GM12878 (cell line): ENCODE measurements around the gene SGMS1. TPM values are rescaled to one million over a fixed set of nuclear protein-coding genes. Genes with fewer than 3 reads are reported as not detected.

Source experiments
- ATAC-seq: fragments of 200-7000 bp; cut with Tn5 transposase; 3 replicates; pipeline ENCODE4 v1.9.1; 2020; ENCODE audit warnings: mild to moderate bottlenecking, moderate library complexity
- BruUV-seq: library from RNA; stranded (reverse); fragments of 400-500 nt; replicated peaks from 2 replicates; lab custom pipeline; 2021; lab: Mats Ljungman, UMichigan
- CTCF ChIA-PET: fragments of 300-600 bp; sonication (Branson Sonifier 250); formaldehyde crosslinking; extraction: SDS; loops from one replicate; lab custom pipeline; 2021; ENCODE audit warnings: inconsistent platforms; lab: Yijun Ruan, JAX
- POLR2A ChIA-PET: fragments of 350-600 bp; formaldehyde crosslinking; extraction: SDS; loops from one replicate; lab custom pipeline; 2021; ENCODE audit warnings: inconsistent platforms; lab: Charles Lee
- RAD21 ChIA-PET: fragments of 300-600 bp; sonication (Branson Sonifier 250); formaldehyde crosslinking; loops from one replicate; lab custom pipeline; 2023; ENCODE audit warnings: antibody characterized with exemption; ENCODE audit not compliant: unreplicated experiment; lab: Charles Lee
- SMC1A ChIA-PET: fragments of 300-600 bp; sonication (Branson Sonifier 250); formaldehyde crosslinking; loops from one replicate; lab custom pipeline; 2023; ENCODE audit not compliant: unreplicated experiment, uncharacterized antibody; lab: Charles Lee
- DNase-seq: peaks from one replicate; pipeline ENCODE4 v3.0.0-alpha.2; 2011; ENCODE audit warnings: low read depth, low spot score
- FAIRE-seq: peaks from 3 replicates; lab custom pipeline; 2011; peaks lifted over from hg19 to GRCh38; lab: Jason Lieb, UNC
- H2AFZ ChIP-seq: 2 replicates; pipeline ENCODE4 v1.6.0; 2011; ENCODE audit warnings: low read depth, low read length, control low read depth; ENCODE audit not compliant: control insufficient read depth
- H3K27ac ChIP-seq: 2 replicates; pipeline ENCODE4 v1.5.1; 2011; ENCODE audit warnings: control low read depth; ENCODE audit not compliant: control insufficient read depth, insufficient read depth
- H3K27me3 ChIP-seq, 2 experiments: replicated peaks in 1 of 2; 2 replicates each; pipeline versions ENCODE4 v1.6.0 to v1.6.1; 2011; ENCODE audit warnings: low read length in 1 of 2; ENCODE audit not compliant: control insufficient read depth in 2 of 2, insufficient read depth in 2 of 2
- H3K36me3 ChIP-seq, 2 experiments: 2 replicates each; pipeline ENCODE4 v1.5.1; 2011; ENCODE audit warnings: low read length in 1 of 2; ENCODE audit not compliant: control insufficient read depth in 2 of 2, insufficient read depth in 2 of 2
- H3K4me1 ChIP-seq: 2 replicates; pipeline ENCODE4 v1.6.1; 2011; ENCODE audit warnings: mild to moderate bottlenecking, low read length, moderate library complexity, mixed read lengths; ENCODE audit not compliant: control insufficient read depth, insufficient read depth
- H3K4me2 ChIP-seq: 2 replicates; pipeline ENCODE4 v1.6.0; 2011; ENCODE audit warnings: control low read depth; ENCODE audit not compliant: control insufficient read depth, insufficient read depth
- H3K4me3 ChIP-seq: fragments of 200-600 bp; sonication (generic); 2 replicates; pipeline ENCODE4 v1.5.1; 2016
- H3K79me2 ChIP-seq: 2 replicates; pipeline ENCODE4 v1.6.0; 2011; ENCODE audit warnings: low read length; ENCODE audit not compliant: control insufficient read depth, insufficient read depth
- H3K9ac ChIP-seq: 2 replicates; pipeline ENCODE4 v1.8.0; 2011; ENCODE audit warnings: low read length, control low read depth, mixed read lengths; ENCODE audit not compliant: control insufficient read depth, insufficient read depth
- H3K9me3 ChIP-seq: replicated peaks from 3 replicates; pipeline ENCODE4 v1.5.1; 2011; ENCODE audit warnings: mild to moderate bottlenecking, low read length; ENCODE audit not compliant: control insufficient read depth, insufficient read depth
- H4K20me1 ChIP-seq: 2 replicates; pipeline ENCODE4 v1.6.0; 2011; ENCODE audit not compliant: control insufficient read depth, insufficient read depth
- BACH1 ChIP-seq: fragments of 450-650 bp; IDR thresholded peaks from 2 replicates; pipeline ENCODE4 v1.6.1; 2017; ENCODE audit warnings: mild to moderate bottlenecking, borderline replicate concordance
- CREB1 ChIP-seq: IDR thresholded peaks from 2 replicates; pipeline ENCODE4 v1.6.1; 2012; ENCODE audit warnings: low read depth, mild to moderate bottlenecking, inconsistent platforms
- ETV6 ChIP-seq, 2 experiments: fragments of 450-650 bp in 1 of 2; IDR thresholded peaks in 1 of 2; conservative IDR thresholded peaks in 1 of 2; 2 replicates each; pipeline ENCODE4 v1.6.1; 2014; ENCODE audit warnings: antibody characterized with exemption in 1 of 2, borderline replicate concordance in 1 of 2, low read depth in 1 of 2, mild to moderate bottlenecking in 1 of 2, moderate library complexity in 1 of 2
- HDAC6 ChIP-seq: fragments of 200-600 bp; sonication (generic); IDR thresholded peaks from one replicate; pipeline ENCODE4 v1.8.0; 2017; ENCODE audit warnings: antibody characterized with exemption; ENCODE audit not compliant: unreplicated experiment
- KLF5 ChIP-seq: fragments of 450-650 bp; IDR thresholded peaks from 2 replicates; pipeline ENCODE4 v1.6.1; 2014; ENCODE audit warnings: mild to moderate bottlenecking; ENCODE audit not compliant: partially characterized antibody
- NFIC ChIP-seq: IDR thresholded peaks from 2 replicates; pipeline ENCODE4 v1.6.1; 2012; ENCODE audit warnings: low read depth, mild to moderate bottlenecking, inconsistent platforms, low read length, moderate library complexity
- NR2C2 ChIP-seq: IDR thresholded peaks from 2 replicates; pipeline ENCODE4 v1.6.1; 2011; ENCODE audit warnings: borderline replicate concordance, low read depth; ENCODE audit not compliant: control insufficient read depth, insufficient read length
- RFX5 ChIP-seq: IDR thresholded peaks from 2 replicates; pipeline ENCODE4 v1.6.1; 2011; ENCODE audit warnings: low read depth, low read length, improper control_type of control experiment
- SIN3A ChIP-seq: IDR thresholded peaks from 2 replicates; pipeline ENCODE4 v1.6.1; 2012; ENCODE audit warnings: low read depth, low read length, improper control_type of control experiment
- SMAD1 ChIP-seq: fragments of 450-650 bp; IDR thresholded peaks from 2 replicates; pipeline ENCODE4 v1.6.1; 2018; ENCODE audit warnings: mild to moderate bottlenecking, low read depth; ENCODE audit not compliant: partially characterized antibody
- SMARCA5 ChIP-seq: fragments of 450-650 bp; IDR thresholded peaks from 2 replicates; pipeline ENCODE4 v1.6.1; 2017; ENCODE audit warnings: mild to moderate bottlenecking
- SREBF2 ChIP-seq: IDR thresholded peaks from 2 replicates; pipeline ENCODE4 v1.6.1; 2012; ENCODE audit warnings: mild to moderate bottlenecking, low read length
- WGBS: methylation state at CpG from one replicate; pipeline ENCODE4 v1.1.6; 2016; ENCODE audit warnings: low lambda C conversion rate; ENCODE audit not compliant: insufficient replicate concordance, insufficient coverage; ENCODE audit errors: missing lambda C conversion rate; 5-methylcytosine and 5-hydroxymethylcytosine counted together
- in situ Hi-C: fragments of 300-500 bp; cut with MboI; formaldehyde crosslinking; loops from 9 replicates; pipeline ENCODE4 v1.14.3; 2018; ENCODE audit warnings: mixed read lengths
- intact Hi-C: fragments of 100-400 bp; cut with micrococcal nuclease; formaldehyde crosslinking; loops from one replicate; pipeline ENCODE4 v1.14.2; 2022; ENCODE audit not compliant: unreplicated experiment
- polyA plus RNA-seq, 11 experiments: library from polyadenylated mRNA; depleted of rRNA in 4 of 11; unstranded in 6 of 11; stranded (reverse) in 5 of 11; fragments of >200 nt; fragmentation: Nextera tagmentation in 4 of 11; fragmentation: Illumina TruSeq in 1 of 11; extraction: Ambion mirVana in 4 of 11; extraction: Trizol in 1 of 11; gene quantifications; 1 replicate in 1 of 11; 2 replicates in 10 of 11; pipeline versions ENCODE4 v1.2.1 to v1.2.3, GENCODE V29; 2011 to 2016; ENCODE audit warnings: inconsistent platforms in 2 of 11, missing spikeins in 2 of 11, low read depth in 1 of 11
- total RNA-seq, 4 experiments: library from RNA; depleted of rRNA in 3 of 4; stranded (reverse); fragments of >200 nt in 3 of 4; fragmentation: Illumina TruSeq in 1 of 4; extraction: Trizol in 1 of 4; gene quantifications; 2 replicates each; pipeline versions ENCODE4 v1.2.1 to v1.2.3, GENCODE V29; 2013 to 2021
- TF ChIP-seq, protein P1 (sequence below): fragments of 450-650 bp; conservative IDR thresholded peaks from 2 replicates; pipeline ENCODE4 v1.6.1; 2017; ENCODE audit warnings: mild to moderate bottlenecking, moderate library complexity
- TF ChIP-seq, protein P2 (sequence below): IDR thresholded peaks from 2 replicates; pipeline ENCODE4 v1.6.1; 2012; ENCODE audit warnings: mild to moderate bottlenecking, low read depth, low read length

SGMS1 gene
- total and polyA plus RNA-seq, 10 of the 15 experiments (the other 5 are each of a cell fraction or from before 2014, with no cell fraction given): 1.4 to 14.5 (median 4.9) TPM

DNA sequence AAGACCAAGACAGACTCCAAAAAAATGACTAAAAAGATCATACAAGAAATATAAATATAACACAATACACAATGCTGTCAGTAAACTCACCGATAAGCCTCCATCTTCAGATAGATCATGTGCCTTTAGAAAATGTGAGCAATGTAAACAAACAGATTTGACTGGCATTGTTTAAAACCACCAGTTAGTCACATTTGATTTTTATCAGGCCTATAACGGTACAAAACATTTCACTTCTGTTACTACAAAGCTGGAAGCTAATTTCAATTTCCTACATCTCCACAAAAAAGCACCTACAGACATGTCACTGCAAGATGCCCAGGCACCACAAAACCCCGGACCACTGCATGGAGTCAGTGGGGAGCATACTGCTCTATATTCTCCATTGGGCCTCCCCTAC, 18.9 kb downstream of the SGMS1 start:
- H3K9ac ChIP-seq: no peak overlapping the region
- BruUV-seq: no TSS peak

More for the DNA sequence above, 18.9 kb downstream of the SGMS1 start:
- Histone ChIP-seq H3K4me2 (no peak overlapping the region), H3K27ac (0 out of 2 replicates have a peak overlapping the region, but pooled peaks have one; percentile 11), H3K4me3 (no peak overlapping the region), H2AFZ (no peak overlapping the region), H3K36me3 (no peaks in the 10 kb centered on the region)
- ChIA-PET RAD21 (interaction anchor here (0.8 to 2.1 kb wide), 6 partner anchors 15 to 225 kb away, joined by 3 to 4 read pairs (median 3); no protein-coding TSS in a partner anchor), POLR2A (interaction anchor here (0.7 to 1.8 kb wide), 2 partner anchors 15 to 18 kb away, joined by 3 to 6 read pairs; no protein-coding TSS in a partner anchor)
- WGBS: 76% methylated on average over 3 of the region's 3 CpGs
- intact Hi-C loops: loop anchor here (5.0 kb wide), 1 partner anchor 48 kb away; no protein-coding TSS in a partner anchor
- DNase-seq: no peak
- no peak for TF ChIP-seq SIN3A
- TF ChIP-seq NR2C2: no peak
- no peak for TF ChIP-seq HDAC6
- no peak for TF ChIP-seq ETV6 (conservative IDR thresholded peaks at IDR 0.05 in 1 of 2, IDR thresholded peaks at IDR 0.05 in 1 of 2; ENCODE audit: borderline replicate concordance in 1 of 2, low read depth in 1 of 2)
- TF ChIP-seq, protein P1, sequence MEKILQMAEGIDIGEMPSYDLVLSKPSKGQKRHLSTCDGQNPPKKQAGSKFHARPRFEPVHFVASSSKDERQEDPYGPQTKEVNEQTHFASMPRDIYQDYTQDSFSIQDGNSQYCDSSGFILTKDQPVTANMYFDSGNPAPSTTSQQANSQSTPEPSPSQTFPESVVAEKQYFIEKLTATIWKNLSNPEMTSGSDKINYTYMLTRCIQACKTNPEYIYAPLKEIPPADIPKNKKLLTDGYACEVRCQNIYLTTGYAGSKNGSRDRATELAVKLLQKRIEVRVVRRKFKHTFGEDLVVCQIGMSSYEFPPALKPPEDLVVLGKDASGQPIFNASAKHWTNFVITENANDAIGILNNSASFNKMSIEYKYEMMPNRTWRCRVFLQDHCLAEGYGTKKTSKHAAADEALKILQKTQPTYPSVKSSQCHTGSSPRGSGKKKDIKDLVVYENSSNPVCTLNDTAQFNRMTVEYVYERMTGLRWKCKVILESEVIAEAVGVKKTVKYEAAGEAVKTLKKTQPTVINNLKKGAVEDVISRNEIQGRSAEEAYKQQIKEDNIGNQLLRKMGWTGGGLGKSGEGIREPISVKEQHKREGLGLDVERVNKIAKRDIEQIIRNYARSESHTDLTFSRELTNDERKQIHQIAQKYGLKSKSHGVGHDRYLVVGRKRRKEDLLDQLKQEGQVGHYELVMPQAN: no peak
- TF ChIP-seq SMARCA5: no peak
- no peak for TF ChIP-seq RFX5
- TF ChIP-seq, protein P2, sequence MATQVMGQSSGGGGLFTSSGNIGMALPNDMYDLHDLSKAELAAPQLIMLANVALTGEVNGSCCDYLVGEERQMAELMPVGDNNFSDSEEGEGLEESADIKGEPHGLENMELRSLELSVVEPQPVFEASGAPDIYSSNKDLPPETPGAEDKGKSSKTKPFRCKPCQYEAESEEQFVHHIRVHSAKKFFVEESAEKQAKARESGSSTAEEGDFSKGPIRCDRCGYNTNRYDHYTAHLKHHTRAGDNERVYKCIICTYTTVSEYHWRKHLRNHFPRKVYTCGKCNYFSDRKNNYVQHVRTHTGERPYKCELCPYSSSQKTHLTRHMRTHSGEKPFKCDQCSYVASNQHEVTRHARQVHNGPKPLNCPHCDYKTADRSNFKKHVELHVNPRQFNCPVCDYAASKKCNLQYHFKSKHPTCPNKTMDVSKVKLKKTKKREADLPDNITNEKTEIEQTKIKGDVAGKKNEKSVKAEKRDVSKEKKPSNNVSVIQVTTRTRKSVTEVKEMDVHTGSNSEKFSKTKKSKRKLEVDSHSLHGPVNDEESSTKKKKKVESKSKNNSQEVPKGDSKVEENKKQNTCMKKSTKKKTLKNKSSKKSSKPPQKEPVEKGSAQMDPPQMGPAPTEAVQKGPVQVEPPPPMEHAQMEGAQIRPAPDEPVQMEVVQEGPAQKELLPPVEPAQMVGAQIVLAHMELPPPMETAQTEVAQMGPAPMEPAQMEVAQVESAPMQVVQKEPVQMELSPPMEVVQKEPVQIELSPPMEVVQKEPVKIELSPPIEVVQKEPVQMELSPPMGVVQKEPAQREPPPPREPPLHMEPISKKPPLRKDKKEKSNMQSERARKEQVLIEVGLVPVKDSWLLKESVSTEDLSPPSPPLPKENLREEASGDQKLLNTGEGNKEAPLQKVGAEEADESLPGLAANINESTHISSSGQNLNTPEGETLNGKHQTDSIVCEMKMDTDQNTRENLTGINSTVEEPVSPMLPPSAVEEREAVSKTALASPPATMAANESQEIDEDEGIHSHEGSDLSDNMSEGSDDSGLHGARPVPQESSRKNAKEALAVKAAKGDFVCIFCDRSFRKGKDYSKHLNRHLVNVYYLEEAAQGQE: no peak
- no peak for TF ChIP-seq CREB1
- no peak for TF ChIP-seq BACH1
- no peak for TF ChIP-seq SMAD1
- TF ChIP-seq SREBF2: no peak
- no peak for TF ChIP-seq KLF5
- no peak for TF ChIP-seq NFIC
- TF ChIP-seq, all 136 proteins: peak for 0
- in situ Hi-C loops: no loop called here
- no peaks in the 10 kb centered on the region for H3K27me3 ChIP-seq
- SMC1A ChIA-PET: interaction anchor here (0.7 to 1.4 kb wide), 10 partner anchors 8 to 225 kb away, joined by 3 to 6 read pairs (median 3); no protein-coding TSS in a partner anchor
- H3K79me2 ChIP-seq: peaks cover 4% of the 10 kb centered on the region
- no peak for FAIRE-seq
- peaks cover 24% of the 10 kb centered on the region; the same call in 1 of the 2 replicates for H3K4me1 ChIP-seq
- no peaks in the 10 kb centered on the region for H4K20me1 ChIP-seq
- ATAC-seq: peak; percentile 9; the same call in 1 of the 3 replicates
- CTCF ChIA-PET: interaction anchor here (0.9 to 1.3 kb wide), 3 partner anchors 15 to 44 kb away, joined by 3 to 5 read pairs (median 5); no protein-coding TSS in a partner anchor
- H3K9me3 ChIP-seq: no peaks in the 10 kb centered on the region
